ENCODE results near the gene NPAS1. TPM values are rescaled to one million over a fixed set of nuclear protein-coding genes. Genes with fewer than 3 reads are reported as not detected.

The NPAS1 gene
- total and polyA plus RNA-seq, 2 of the 13 experiments (the other 11 are each of a cell fraction or from before 2014, with no cell fraction given), result 0.35 to 2.9 TPM

DNA sequence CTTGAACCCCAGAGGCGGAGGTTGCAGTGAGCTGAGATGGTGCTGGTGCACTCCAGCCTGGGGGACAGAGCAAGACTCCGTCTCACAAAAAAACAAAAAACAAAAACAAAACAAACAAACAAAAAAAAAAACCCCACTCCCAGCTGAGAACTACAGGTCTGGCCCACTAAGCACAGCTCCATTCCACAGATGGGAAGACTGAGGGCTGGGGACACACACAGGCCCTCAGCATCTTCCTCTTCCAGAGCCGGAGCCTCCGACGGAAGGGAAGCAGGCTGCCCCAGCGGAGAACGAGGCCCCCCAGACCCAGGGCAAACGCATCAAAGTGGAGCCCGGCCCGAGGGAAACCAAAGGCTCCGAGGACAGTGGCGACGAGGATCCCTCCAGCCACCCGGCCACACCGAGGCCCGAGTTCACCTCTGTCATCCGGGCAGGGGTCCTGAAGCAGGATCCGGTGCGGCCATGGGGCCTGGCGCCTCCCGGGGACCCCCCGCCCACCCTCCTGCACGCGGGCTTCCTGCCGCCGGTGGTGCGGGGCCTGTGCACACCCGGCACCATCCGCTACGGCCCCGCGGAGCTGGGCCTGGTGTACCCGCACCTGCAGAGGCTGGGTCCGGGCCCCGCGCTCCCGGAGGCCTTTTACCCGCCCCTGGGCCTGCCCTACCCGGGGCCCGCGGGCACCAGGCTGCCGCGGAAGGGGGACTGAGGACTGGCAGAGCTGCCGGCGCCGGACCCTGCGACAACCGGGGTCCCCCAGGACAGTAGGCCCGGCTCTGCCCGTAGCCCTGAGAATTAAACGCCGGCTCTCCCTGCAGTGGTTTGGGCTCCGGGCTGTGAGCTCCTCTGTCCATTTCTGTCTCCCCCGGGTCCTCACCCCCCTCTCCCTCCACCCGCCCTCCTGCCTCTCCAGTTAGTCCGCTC, 25.6 kb downstream of the NPAS1 start:
- intact Hi-C loops (cut with micrococcal nuclease; ENCODE audit: unreplicated experiment), result no loop called here
- ChIA-PET CTCF (ENCODE audit: low intra/inter-chr PET ratio, low total read pairs) (no interaction called here), POLR2A (interaction anchor here (1.1 kb wide), 1 partner anchor 182 kb away, joined by 3 read pairs; no protein-coding TSS in a partner anchor)
- Histone ChIP-seq H3K9me3 (ENCODE audit: low read length) (no peaks in the 10 kb centered on the region), H3K27me3 (ENCODE audit: control insufficient read depth in 1 of 2, insufficient read depth in 2 of 2, low read length in 2 of 2) (no peaks in the 10 kb centered on the region), H3K27ac (ENCODE audit: extremely low read length, insufficient read depth, low read length) (no peak overlapping the region), H4K20me1 (ENCODE audit: insufficient read depth, low read length) (no peaks in the 10 kb centered on the region), H3K4me1 (ENCODE audit: insufficient read depth, low read length) (peaks cover 15% of the 10 kb centered on the region), H2AFZ (ENCODE audit: low read length) (no peak overlapping the region), H3K4me2 (ENCODE audit: low read depth, low read length) (no peak overlapping the region), H3K4me3 (replicated peaks in 1 of 3; ENCODE audit: insufficient read depth in 1 of 3, low read depth in 2 of 3, low read length in 3 of 3) (no peak overlapping the region), H3K9ac (ENCODE audit: insufficient read depth, low read depth, low read length) (no peak overlapping the region), H3K79me2 (ENCODE audit: insufficient read depth, low read length) (peaks cover 3% of the 10 kb centered on the region), H3K36me3 (replicated peaks in 1 of 2; ENCODE audit: control insufficient read depth in 1 of 2, insufficient read depth in 2 of 2, low read length in 2 of 2) (no peaks in the 10 kb centered on the region)
- DNase-seq (ENCODE audit: low spot score) (no peak), FAIRE-seq (no peak), ATAC-seq (no peak)
- 96% methylated on average over 10 of the region's 56 CpGs for WGBS (ENCODE audit: low lambda C conversion rate)
- in situ Hi-C loops (cut with HindIII; ENCODE audit: extremely low pct_ligation_motif_present, low pct_unique_long_range_greater_than_20kb), result no loop called here
- peak; percentile 86 for TF ChIP-seq ZNF629 (CRISPR knock-in tag; conservative IDR thresholded peaks at IDR 0.05)
- no peak for TF ChIP-seq ZFP90 (CRISPR knock-in tag; IDR thresholded peaks at IDR 0.05; ENCODE audit: borderline replicate concordance)
- no TSS peak for BruUV-seq (replicated peaks)

DNA sequence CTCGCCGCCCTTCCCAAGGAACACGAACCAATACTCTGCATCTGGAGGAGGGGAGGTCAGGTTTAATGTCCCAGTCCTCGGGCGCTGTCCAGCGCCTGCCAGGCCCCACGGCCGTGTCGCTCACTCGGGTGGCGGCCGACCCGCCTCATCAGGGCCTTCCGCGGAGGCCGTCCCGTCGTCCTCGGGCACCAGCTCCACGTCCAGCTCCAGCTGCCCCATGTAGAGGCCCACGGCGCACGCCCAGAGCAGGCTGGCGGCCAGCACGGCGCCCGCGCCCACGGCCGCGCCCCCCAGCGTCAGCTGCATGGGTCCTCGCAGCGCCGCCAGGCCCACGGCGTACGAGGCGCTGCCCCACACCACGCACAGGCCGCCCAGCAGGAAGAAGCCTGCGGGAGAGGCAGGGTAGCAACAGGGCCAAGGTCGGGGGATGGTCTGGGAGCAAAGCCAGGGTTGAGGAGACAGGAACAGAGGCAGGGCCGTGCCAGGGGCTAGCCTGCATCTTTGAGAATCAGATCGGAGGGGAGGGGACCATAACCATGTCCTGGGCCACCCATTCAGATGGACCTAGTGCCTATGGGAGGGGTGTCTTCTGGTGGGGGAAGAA, 26.3 kb downstream of the NPAS1 start:
- H4K20me1 ChIP-seq (ENCODE audit: insufficient read depth, low read length), result no peaks in the 10 kb centered on the region
- BruUV-seq (replicated peaks), result no TSS peak
- TF ChIP-seq, protein P1, sequence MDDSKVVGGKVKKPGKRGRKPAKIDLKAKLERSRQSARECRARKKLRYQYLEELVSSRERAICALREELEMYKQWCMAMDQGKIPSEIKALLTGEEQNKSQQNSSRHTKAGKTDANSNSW (CRISPR knock-in tag; IDR thresholded peaks at IDR 0.05; ENCODE audit: borderline replicate concordance), result no peak
- peak; percentile 73 for TF ChIP-seq AGO2 (optimal IDR thresholded peaks at IDR 0.05; ENCODE audit: low read depth, low read length)
- H3K4me2 ChIP-seq (ENCODE audit: low read depth, low read length), result no peak overlapping the region
- no peak overlapping the region for H3K9ac ChIP-seq (ENCODE audit: insufficient read depth, low read depth, low read length)
- ChIA-PET CTCF (ENCODE audit: low intra/inter-chr PET ratio, low total read pairs) (no interaction called here), POLR2A (no interaction called here)
- in situ Hi-C loops (cut with HindIII; ENCODE audit: extremely low pct_ligation_motif_present, low pct_unique_long_range_greater_than_20kb) (no loop called here), intact Hi-C loops (cut with micrococcal nuclease; ENCODE audit: unreplicated experiment) (no loop called here)
- no peak for ATAC-seq
- peaks cover 15% of the 10 kb centered on the region for H3K4me1 ChIP-seq (ENCODE audit: insufficient read depth, low read length)
- H3K27me3 ChIP-seq (ENCODE audit: control insufficient read depth in 1 of 2, insufficient read depth in 2 of 2, low read length in 2 of 2), result no peaks in the 10 kb centered on the region
- H3K79me2 ChIP-seq (ENCODE audit: insufficient read depth, low read length), result peaks cover 3% of the 10 kb centered on the region
- no peaks in the 10 kb centered on the region for H3K9me3 ChIP-seq (ENCODE audit: low read length)
- no peak overlapping the region for H2AFZ ChIP-seq (ENCODE audit: low read length)
- 96% methylated on average over 32 of the region's 45 CpGs for WGBS (ENCODE audit: low lambda C conversion rate)
- H3K36me3 ChIP-seq (replicated peaks in 1 of 2; ENCODE audit: control insufficient read depth in 1 of 2, insufficient read depth in 2 of 2, low read length in 2 of 2), result no peaks in the 10 kb centered on the region
- no peak overlapping the region for H3K4me3 ChIP-seq (replicated peaks in 1 of 3; ENCODE audit: insufficient read depth in 1 of 3, low read depth in 2 of 3, low read length in 3 of 3)
- DNase-seq (ENCODE audit: low spot score), result no peak
- no peak for FAIRE-seq
- H3K27ac ChIP-seq (ENCODE audit: extremely low read length, insufficient read depth, low read length), result no peak overlapping the region
